ENCODE data around the gene DKC1.

Gene DKC1

GRCh38 chrX:154730253-154730891 lies 32.3 kb upstream of the DKC1 start (continued):
- no peak for TF ChIP-seq TCF4 (CRISPR knock-in tag; IDR thresholded peaks at IDR 0.05; ENCODE audit: borderline replicate concordance)

GRCh38 chrX:154731184-154731583 lies 31.5 kb upstream of the DKC1 start:
- TF ChIP-seq RARB (CRISPR knock-in tag; IDR thresholded peaks at IDR 0.05) (no peak), ZFP3 (CRISPR knock-in tag; IDR thresholded peaks at IDR 0.05) (no peak), TOX (CRISPR knock-in tag; IDR thresholded peaks at IDR 0.05; ENCODE audit: borderline replicate concordance) (no peak), CSDC2 (CRISPR knock-in tag; IDR thresholded peaks at IDR 0.05) (no peak), ZC3H10 (CRISPR knock-in tag; IDR thresholded peaks at IDR 0.05) (no peak), TCF4 (CRISPR knock-in tag; IDR thresholded peaks at IDR 0.05; ENCODE audit: borderline replicate concordance) (no peak), ARNTL (CRISPR knock-in tag; IDR thresholded peaks at IDR 0.05; ENCODE audit: borderline replicate concordance, low read depth) (no peak), ZNF70 (CRISPR knock-in tag; IDR thresholded peaks at IDR 0.05) (no peak), PPARA (CRISPR knock-in tag; IDR thresholded peaks at IDR 0.05; ENCODE audit: borderline replicate concordance) (no peak), ZNF8 (CRISPR knock-in tag; IDR thresholded peaks at IDR 0.05) (no peak), OSR1 (CRISPR knock-in tag; IDR thresholded peaks at IDR 0.05) (no peak), ISL1 (CRISPR knock-in tag; IDR thresholded peaks at IDR 0.05) (no peak), ZNF565 (CRISPR knock-in tag; conservative IDR thresholded peaks at IDR 0.05; ENCODE audit: low read depth) (no peak), ESRRG (CRISPR knock-in tag; IDR thresholded peaks at IDR 0.05) (no peak), GLIS3 (CRISPR knock-in tag; IDR thresholded peaks at IDR 0.05) (no peak), POU6F1 (CRISPR knock-in tag; IDR thresholded peaks at IDR 0.05; ENCODE audit: borderline replicate concordance, low read depth) (no peak), PATZ1 (CRISPR knock-in tag; IDR thresholded peaks at IDR 0.05; ENCODE audit: borderline replicate concordance) (no peak), SNAI2 (CRISPR knock-in tag; IDR thresholded peaks at IDR 0.05) (no peak)
- TF ChIP-seq, protein P1, sequence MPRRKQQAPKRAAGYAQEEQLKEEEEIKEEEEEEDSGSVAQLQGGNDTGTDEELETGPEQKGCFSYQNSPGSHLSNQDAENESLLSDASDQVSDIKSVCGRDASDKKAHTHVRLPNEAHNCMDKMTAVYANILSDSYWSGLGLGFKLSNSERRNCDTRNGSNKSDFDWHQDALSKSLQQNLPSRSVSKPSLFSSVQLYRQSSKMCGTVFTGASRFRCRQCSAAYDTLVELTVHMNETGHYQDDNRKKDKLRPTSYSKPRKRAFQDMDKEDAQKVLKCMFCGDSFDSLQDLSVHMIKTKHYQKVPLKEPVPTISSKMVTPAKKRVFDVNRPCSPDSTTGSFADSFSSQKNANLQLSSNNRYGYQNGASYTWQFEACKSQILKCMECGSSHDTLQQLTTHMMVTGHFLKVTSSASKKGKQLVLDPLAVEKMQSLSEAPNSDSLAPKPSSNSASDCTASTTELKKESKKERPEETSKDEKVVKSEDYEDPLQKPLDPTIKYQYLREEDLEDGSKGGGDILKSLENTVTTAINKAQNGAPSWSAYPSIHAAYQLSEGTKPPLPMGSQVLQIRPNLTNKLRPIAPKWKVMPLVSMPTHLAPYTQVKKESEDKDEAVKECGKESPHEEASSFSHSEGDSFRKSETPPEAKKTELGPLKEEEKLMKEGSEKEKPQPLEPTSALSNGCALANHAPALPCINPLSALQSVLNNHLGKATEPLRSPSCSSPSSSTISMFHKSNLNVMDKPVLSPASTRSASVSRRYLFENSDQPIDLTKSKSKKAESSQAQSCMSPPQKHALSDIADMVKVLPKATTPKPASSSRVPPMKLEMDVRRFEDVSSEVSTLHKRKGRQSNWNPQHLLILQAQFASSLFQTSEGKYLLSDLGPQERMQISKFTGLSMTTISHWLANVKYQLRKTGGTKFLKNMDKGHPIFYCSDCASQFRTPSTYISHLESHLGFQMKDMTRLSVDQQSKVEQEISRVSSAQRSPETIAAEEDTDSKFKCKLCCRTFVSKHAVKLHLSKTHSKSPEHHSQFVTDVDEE (CRISPR knock-in tag; IDR thresholded peaks at IDR 0.05), result no peak
- TF ChIP-seq, protein P2, sequence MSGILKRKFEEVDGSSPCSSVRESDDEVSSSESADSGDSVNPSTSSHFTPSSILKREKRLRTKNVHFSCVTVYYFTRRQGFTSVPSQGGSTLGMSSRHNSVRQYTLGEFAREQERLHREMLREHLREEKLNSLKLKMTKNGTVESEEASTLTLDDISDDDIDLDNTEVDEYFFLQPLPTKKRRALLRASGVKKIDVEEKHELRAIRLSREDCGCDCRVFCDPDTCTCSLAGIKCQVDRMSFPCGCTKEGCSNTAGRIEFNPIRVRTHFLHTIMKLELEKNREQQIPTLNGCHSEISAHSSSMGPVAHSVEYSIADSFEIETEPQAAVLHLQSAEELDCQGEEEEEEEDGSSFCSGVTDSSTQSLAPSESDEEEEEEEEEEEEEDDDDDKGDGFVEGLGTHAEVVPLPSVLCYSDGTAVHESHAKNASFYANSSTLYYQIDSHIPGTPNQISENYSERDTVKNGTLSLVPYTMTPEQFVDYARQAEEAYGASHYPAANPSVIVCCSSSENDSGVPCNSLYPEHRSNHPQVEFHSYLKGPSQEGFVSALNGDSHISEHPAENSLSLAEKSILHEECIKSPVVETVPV (CRISPR knock-in tag; IDR thresholded peaks at IDR 0.05), result no peak
- ATAC-seq, result no peak

DNA sequence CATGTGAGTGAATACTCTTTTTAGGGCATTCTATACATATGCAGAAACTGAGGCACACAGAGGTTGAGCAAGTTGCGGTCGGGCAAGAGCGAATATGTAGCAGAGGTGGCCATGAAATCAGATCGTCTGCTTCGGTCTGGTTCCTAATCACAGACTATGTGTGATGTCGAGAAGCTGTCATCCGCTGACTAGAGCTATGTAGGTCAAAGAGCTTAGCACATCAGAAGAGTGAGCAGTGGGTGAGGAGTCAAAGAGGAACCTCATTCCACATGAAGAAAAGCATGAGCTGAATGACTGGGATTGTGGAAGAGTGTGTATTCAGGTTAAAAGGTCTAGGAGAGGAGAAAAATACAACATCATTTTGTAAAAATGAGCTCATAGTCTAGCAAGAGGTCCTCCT lies 30.8 kb upstream of the DKC1 start:
- no peak for ATAC-seq
- no peak for TF ChIP-seq OSR1 (CRISPR knock-in tag; IDR thresholded peaks at IDR 0.05)
- TF ChIP-seq ZNF70 (CRISPR knock-in tag; IDR thresholded peaks at IDR 0.05), result no peak
- no peak for TF ChIP-seq SNAI2 (CRISPR knock-in tag; IDR thresholded peaks at IDR 0.05)
- TF ChIP-seq TOX (CRISPR knock-in tag; IDR thresholded peaks at IDR 0.05; ENCODE audit: borderline replicate concordance), result no peak
- no peak for TF ChIP-seq ZNF8 (CRISPR knock-in tag; IDR thresholded peaks at IDR 0.05)
- TF ChIP-seq, protein P2 (CRISPR knock-in tag; IDR thresholded peaks at IDR 0.05), result no peak
